Measurements from ENCODE around the gene POU2F3.

Gene POU2F3

GRCh38 chr11:120343429-120343828 is 103.5 kb downstream of the POU2F3 start:
- Histone ChIP-seq H3K36me3 (ENCODE audit: control insufficient read depth, insufficient read depth, low read length) (no peaks in the 10 kb centered on the region), H3K4me3 (ENCODE audit: low read depth, low read length) (no peak overlapping the region), H3K4me1 (ENCODE audit: control insufficient read depth, insufficient read depth, low read length) (peaks cover 9% of the 10 kb centered on the region), H3K27me3 (ENCODE audit: control insufficient read depth, insufficient read depth, low read length) (no peaks in the 10 kb centered on the region), H3K9ac (ENCODE audit: low read depth, low read length) (no peak overlapping the region), H3K9me3 (ENCODE audit: control insufficient read depth, insufficient read depth, low read length) (no peaks in the 10 kb centered on the region)

DNA sequence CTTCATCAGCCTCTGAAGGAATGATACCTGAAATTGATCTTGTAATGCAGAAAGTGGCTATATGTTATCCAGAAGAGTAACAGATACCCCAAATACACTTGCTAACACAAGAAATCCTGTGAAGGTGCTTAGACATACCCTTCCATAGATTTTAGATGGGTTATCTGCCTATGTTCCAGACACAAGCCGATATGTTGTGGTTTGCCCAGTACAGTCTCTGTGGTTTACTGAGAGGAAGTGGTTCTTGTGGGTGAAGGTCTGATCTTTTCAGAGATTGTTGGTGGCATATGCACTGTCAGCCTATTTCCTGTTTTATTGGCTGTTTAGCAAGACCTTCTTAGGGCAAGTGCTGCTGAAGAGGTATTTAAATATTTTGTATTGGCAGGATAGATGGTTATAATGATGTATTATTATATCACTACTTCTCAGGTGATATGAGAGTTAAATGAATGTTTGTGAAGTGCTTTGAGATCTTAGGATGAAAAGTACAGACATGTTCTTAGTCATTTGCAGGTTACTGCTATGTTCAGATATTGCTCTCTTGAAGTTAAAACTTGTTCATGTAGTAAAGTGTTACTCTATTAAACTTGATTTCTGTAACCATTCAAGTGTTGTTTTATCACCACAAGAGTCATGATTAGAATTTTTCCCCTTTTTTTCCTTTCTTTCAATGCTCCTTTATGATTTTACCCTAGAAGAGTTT is 104.5 kb downstream of the POU2F3 start:
- no peak overlapping the region for H3K9ac ChIP-seq (ENCODE audit: low read depth, low read length)
- H3K9me3 ChIP-seq (ENCODE audit: control insufficient read depth, insufficient read depth, low read length) = no peaks in the 10 kb centered on the region
- no peaks in the 10 kb centered on the region for H3K36me3 ChIP-seq (ENCODE audit: control insufficient read depth, insufficient read depth, low read length)
- H3K4me1 ChIP-seq (ENCODE audit: control insufficient read depth, insufficient read depth, low read length) = peaks cover 4% of the 10 kb centered on the region
- H3K4me3 ChIP-seq (ENCODE audit: low read depth, low read length) = no peak overlapping the region
- no peaks in the 10 kb centered on the region for H3K27me3 ChIP-seq (ENCODE audit: control insufficient read depth, insufficient read depth, low read length)

DNA sequence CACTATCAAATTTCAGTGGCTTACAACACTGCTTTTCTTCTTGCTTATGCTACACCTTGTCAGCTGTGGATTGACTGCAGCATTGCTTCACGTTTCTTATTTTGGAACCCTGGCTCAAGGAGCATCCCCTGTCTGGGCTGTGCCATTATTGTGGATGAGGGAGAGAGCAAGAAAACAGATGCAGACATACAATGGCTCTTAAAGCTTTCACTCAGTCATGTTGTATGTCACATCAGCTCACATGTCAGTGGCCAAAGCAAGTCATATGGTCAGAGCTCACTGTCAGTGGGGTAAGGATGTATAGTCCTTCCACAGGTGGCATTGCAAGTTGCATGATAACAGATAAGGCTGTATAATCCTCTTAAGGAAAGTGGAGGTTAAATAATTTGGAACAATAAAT is 106.3 kb downstream of the POU2F3 start:
- H3K36me3 ChIP-seq (ENCODE audit: control insufficient read depth, insufficient read depth, low read length) = no peaks in the 10 kb centered on the region
- no peaks in the 10 kb centered on the region for H3K9me3 ChIP-seq (ENCODE audit: control insufficient read depth, insufficient read depth, low read length)
- peaks cover 4% of the 10 kb centered on the region for H3K4me1 ChIP-seq (ENCODE audit: control insufficient read depth, insufficient read depth, low read length)
- H3K4me3 ChIP-seq (ENCODE audit: low read depth, low read length) = no peak overlapping the region
- H3K9ac ChIP-seq (ENCODE audit: low read depth, low read length) = no peak overlapping the region
- no peaks in the 10 kb centered on the region for H3K27me3 ChIP-seq (ENCODE audit: control insufficient read depth, insufficient read depth, low read length)

DNA sequence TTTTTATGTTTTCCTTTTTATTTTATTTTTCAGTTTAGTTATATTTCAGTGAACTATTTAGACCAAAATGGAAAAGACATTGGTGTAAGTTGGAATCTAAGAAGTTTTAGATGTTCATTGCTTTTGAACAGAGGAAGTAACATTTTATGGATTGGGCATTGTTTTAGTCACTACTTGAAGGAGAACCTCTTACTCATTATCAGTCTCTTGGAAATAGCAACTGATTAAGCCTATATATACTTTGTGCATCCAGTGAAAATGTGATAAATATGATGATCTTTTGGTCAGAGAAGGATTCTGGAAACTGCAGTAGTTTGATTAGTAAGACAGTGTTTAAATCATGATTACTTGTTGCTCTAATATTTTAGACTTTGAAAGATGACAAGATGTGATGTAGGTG is 110.7 kb downstream of the POU2F3 start:
- Histone ChIP-seq H3K27me3 (ENCODE audit: control insufficient read depth, insufficient read depth, low read length) (no peaks in the 10 kb centered on the region), H3K4me3 (ENCODE audit: low read depth, low read length) (no peak overlapping the region), H3K4me1 (ENCODE audit: control insufficient read depth, insufficient read depth, low read length) (no peaks in the 10 kb centered on the region), H3K36me3 (ENCODE audit: control insufficient read depth, insufficient read depth, low read length) (no peaks in the 10 kb centered on the region), H3K9ac (ENCODE audit: low read depth, low read length) (no peak overlapping the region), H3K9me3 (ENCODE audit: control insufficient read depth, insufficient read depth, low read length) (no peaks in the 10 kb centered on the region)

GRCh38 chr11:120352405-120352804 is 112.5 kb downstream of the POU2F3 start:
- H3K27me3 ChIP-seq (ENCODE audit: control insufficient read depth, insufficient read depth, low read length) = no peaks in the 10 kb centered on the region
- no peak overlapping the region for H3K9ac ChIP-seq (ENCODE audit: low read depth, low read length)
- H3K9me3 ChIP-seq (ENCODE audit: control insufficient read depth, insufficient read depth, low read length) = no peaks in the 10 kb centered on the region
- H3K36me3 ChIP-seq (ENCODE audit: control insufficient read depth, insufficient read depth, low read length) = no peaks in the 10 kb centered on the region
- H3K4me3 ChIP-seq (ENCODE audit: low read depth, low read length) = no peak overlapping the region
- H3K4me1 ChIP-seq (ENCODE audit: control insufficient read depth, insufficient read depth, low read length) = no peaks in the 10 kb centered on the region

GRCh38 chr11:120354068-120354467 is 114.1 kb downstream of the POU2F3 start:
- Histone ChIP-seq H3K36me3 (ENCODE audit: control insufficient read depth, insufficient read depth, low read length) (no peaks in the 10 kb centered on the region), H3K9me3 (ENCODE audit: control insufficient read depth, insufficient read depth, low read length) (no peaks in the 10 kb centered on the region), H3K27me3 (ENCODE audit: control insufficient read depth, insufficient read depth, low read length) (no peaks in the 10 kb centered on the region), H3K4me1 (ENCODE audit: control insufficient read depth, insufficient read depth, low read length) (no peaks in the 10 kb centered on the region), H3K4me3 (ENCODE audit: low read depth, low read length) (no peak overlapping the region), H3K9ac (ENCODE audit: low read depth, low read length) (no peak overlapping the region)

- Histone ChIP-seq H3K9me3 (ENCODE audit: control insufficient read depth, insufficient read depth, low read length) (no peaks in the 10 kb centered on the region), H3K4me1 (ENCODE audit: control insufficient read depth, insufficient read depth, low read length) (no peaks in the 10 kb centered on the region), H3K9ac (ENCODE audit: low read depth, low read length) (no peak overlapping the region), H3K36me3 (ENCODE audit: control insufficient read depth, insufficient read depth, low read length) (no peaks in the 10 kb centered on the region), H3K4me3 (ENCODE audit: low read depth, low read length) (no peak overlapping the region), H3K27me3 (ENCODE audit: control insufficient read depth, insufficient read depth, low read length) (no peaks in the 10 kb centered on the region)
Measured at GRCh38 chr11:120354779-120355178, 114.8 kb downstream of the POU2F3 start.

- Histone ChIP-seq H3K9me3 (ENCODE audit: control insufficient read depth, insufficient read depth, low read length) (peaks cover 4% of the 10 kb centered on the region), H3K9ac (ENCODE audit: low read depth, low read length) (no peak overlapping the region), H3K36me3 (ENCODE audit: control insufficient read depth, insufficient read depth, low read length) (no peaks in the 10 kb centered on the region), H3K4me1 (ENCODE audit: control insufficient read depth, insufficient read depth, low read length) (no peaks in the 10 kb centered on the region), H3K4me3 (ENCODE audit: low read depth, low read length) (no peak overlapping the region), H3K27me3 (ENCODE audit: control insufficient read depth, insufficient read depth, low read length) (no peaks in the 10 kb centered on the region)
Measured at GRCh38 chr11:120357620-120358019, 117.7 kb downstream of the POU2F3 start.

GRCh38 chr11:120358729-120359128 is 118.8 kb downstream of the POU2F3 start:
- Histone ChIP-seq H3K4me1 (ENCODE audit: control insufficient read depth, insufficient read depth, low read length) (no peaks in the 10 kb centered on the region), H3K9me3 (ENCODE audit: control insufficient read depth, insufficient read depth, low read length) (peaks cover 4% of the 10 kb centered on the region), H3K27me3 (ENCODE audit: control insufficient read depth, insufficient read depth, low read length) (no peaks in the 10 kb centered on the region), H3K36me3 (ENCODE audit: control insufficient read depth, insufficient read depth, low read length) (no peaks in the 10 kb centered on the region), H3K9ac (ENCODE audit: low read depth, low read length) (no peak overlapping the region), H3K4me3 (ENCODE audit: low read depth, low read length) (no peak overlapping the region)

DNA sequence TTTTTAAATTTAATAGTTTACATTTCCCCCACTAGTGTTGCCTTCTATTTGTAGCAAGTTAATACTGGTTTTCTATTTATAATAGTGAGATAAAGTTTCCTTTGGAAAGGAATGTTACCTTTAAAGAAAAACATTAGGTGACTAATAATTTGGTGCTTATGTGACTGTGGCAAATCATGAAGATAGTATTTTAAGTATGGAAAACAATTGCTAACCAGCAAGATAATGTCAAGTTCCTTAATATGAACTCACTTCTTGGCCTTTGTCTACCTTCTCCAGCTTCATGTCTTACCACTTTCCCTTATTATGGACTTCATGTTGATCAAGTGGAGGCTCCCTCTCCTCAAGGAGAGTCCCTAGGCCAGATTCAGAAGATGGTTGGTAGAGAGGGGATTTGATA is 123.5 kb downstream of the POU2F3 start:
- Histone ChIP-seq H3K36me3 (ENCODE audit: control insufficient read depth, insufficient read depth, low read length) (no peaks in the 10 kb centered on the region), H3K27me3 (ENCODE audit: control insufficient read depth, insufficient read depth, low read length) (no peaks in the 10 kb centered on the region), H3K4me1 (ENCODE audit: control insufficient read depth, insufficient read depth, low read length) (no peaks in the 10 kb centered on the region), H3K4me3 (ENCODE audit: low read depth, low read length) (no peak overlapping the region), H3K9me3 (ENCODE audit: control insufficient read depth, insufficient read depth, low read length) (peaks cover 4% of the 10 kb centered on the region), H3K9ac (ENCODE audit: low read depth, low read length) (no peak overlapping the region)

DNA sequence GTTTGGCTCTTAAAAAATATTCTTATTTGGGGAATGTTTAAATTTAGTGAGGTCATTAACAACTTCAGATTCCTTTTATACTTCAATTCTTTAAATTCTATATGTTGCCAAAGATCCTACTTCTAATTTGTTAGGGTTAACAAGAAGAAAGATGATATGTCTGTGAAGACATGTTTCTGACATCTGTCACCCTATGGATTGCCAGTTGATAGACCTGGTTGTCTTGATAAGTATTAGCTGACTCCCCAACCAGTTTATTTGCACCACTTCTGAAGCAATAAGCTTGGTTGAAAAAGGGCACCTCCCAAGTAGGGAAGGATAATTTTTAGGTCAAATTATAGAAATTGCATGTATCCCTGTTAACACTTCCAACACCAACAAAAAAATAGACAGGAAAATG is 125.6 kb downstream of the POU2F3 start:
- H3K9me3 ChIP-seq (ENCODE audit: control insufficient read depth, insufficient read depth, low read length) = peaks cover 4% of the 10 kb centered on the region
- H3K27me3 ChIP-seq (ENCODE audit: control insufficient read depth, insufficient read depth, low read length) = no peaks in the 10 kb centered on the region
- no peak overlapping the region for H3K4me3 ChIP-seq (ENCODE audit: low read depth, low read length)
- no peaks in the 10 kb centered on the region for H3K4me1 ChIP-seq (ENCODE audit: control insufficient read depth, insufficient read depth, low read length)
- no peak overlapping the region for H3K9ac ChIP-seq (ENCODE audit: low read depth, low read length)
- no peaks in the 10 kb centered on the region for H3K36me3 ChIP-seq (ENCODE audit: control insufficient read depth, insufficient read depth, low read length)
